ENCODE measurements around the gene MED13.

DNA sequence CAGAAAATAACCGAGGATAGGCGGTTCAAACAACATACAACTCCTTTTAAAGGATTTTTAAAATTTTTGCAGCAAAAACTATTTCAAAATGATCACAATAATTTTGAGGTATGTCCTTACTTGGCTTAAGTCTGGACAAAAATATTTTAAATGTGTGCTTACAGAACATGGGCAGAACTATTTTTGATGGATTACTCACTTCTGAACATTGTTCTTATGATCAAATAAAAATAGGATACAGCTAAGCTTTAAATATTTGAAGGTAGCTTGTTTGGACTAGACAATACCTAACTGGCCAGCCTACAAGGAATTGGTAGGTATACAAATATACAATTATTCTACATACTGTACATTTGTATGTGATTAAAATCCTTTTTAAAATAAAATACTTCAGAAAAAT lies 123.0 kb downstream of the MED13 start:
- TF ChIP-seq CTCF (tag by site-specific recombination; IDR thresholded peaks at IDR 0.05) (no peak), ZNF423 (tag by site-specific recombination; IDR thresholded peaks at IDR 0.05) (no peak), ZBTB7A (tag by site-specific recombination; IDR thresholded peaks at IDR 0.05; ENCODE audit: low read depth) (no peak), REST (tag by site-specific recombination; IDR thresholded peaks at IDR 0.05) (no peak), ZNF670 (tag by site-specific recombination; IDR thresholded peaks at IDR 0.05; ENCODE audit: low read depth) (no peak), YY1 (tag by site-specific recombination; IDR thresholded peaks at IDR 0.05) (no peak), SALL2 (tag by site-specific recombination; IDR thresholded peaks at IDR 0.05; ENCODE audit: borderline replicate concordance) (no peak), SP2 (tag by site-specific recombination; IDR thresholded peaks at IDR 0.05) (no peak), ZNF302 (tag by site-specific recombination; IDR thresholded peaks at IDR 0.05; ENCODE audit: low read depth) (no peak)
